HepG2 (cell line): Measurements from ENCODE around the gene RUSF1. TPM values are rescaled to one million over a fixed set of nuclear protein-coding genes. Genes with fewer than 3 reads are reported as not detected.

Experiments used
- MEF2D ChIP-seq: sonication (generic); formaldehyde crosslinking; IDR thresholded peaks from 2 replicates; pipeline ENCODE4 v1.5.1; 2020; ENCODE audit warnings: mild to moderate bottlenecking, missing genetic modification reagents
- NPAS2 ChIP-seq: sonication (generic); formaldehyde crosslinking; IDR thresholded peaks from 2 replicates; pipeline ENCODE4 v1.8.0; 2022; ENCODE audit warnings: mild to moderate bottlenecking, missing genetic modification reagents, borderline replicate concordance
- RARG ChIP-seq: sonication (generic); formaldehyde crosslinking; IDR thresholded peaks from 2 replicates; pipeline ENCODE4 v1.4.0; 2020; ENCODE audit warnings: low read depth, mild to moderate bottlenecking, missing genetic modification reagents
- SIN3A ChIP-seq: IDR thresholded peaks from 2 replicates; pipeline ENCODE4 v1.6.1; 2011; ENCODE audit warnings: low read depth, mild to moderate bottlenecking, control low read depth, low read length, borderline replicate concordance
- SIN3B ChIP-seq: fragments of 150-350 bp; IDR thresholded peaks from 2 replicates; pipeline ENCODE4 v1.6.1; 2014; ENCODE audit warnings: low read length
- SNAI1 ChIP-seq: sonication (generic); formaldehyde crosslinking; IDR thresholded peaks from 2 replicates; pipeline ENCODE4 v1.5.0; 2020; ENCODE audit warnings: mild to moderate bottlenecking, missing genetic modification reagents, borderline replicate concordance
- TCF7L2 ChIP-seq: IDR thresholded peaks from 2 replicates; pipeline ENCODE4 v1.6.1; 2011; ENCODE audit warnings: mild to moderate bottlenecking, low read depth, low read length, moderate library complexity
- ZEB1 ChIP-seq: IDR thresholded peaks from 2 replicates; pipeline ENCODE4 v1.6.1; 2012; ENCODE audit warnings: mild to moderate bottlenecking, low read depth, inconsistent platforms; ENCODE audit not compliant: insufficient replicate concordance
- ZNF383 ChIP-seq: sonication (generic); formaldehyde crosslinking; IDR thresholded peaks from 2 replicates; pipeline ENCODE4 v1.4.0; 2020; ENCODE audit warnings: missing genetic modification reagents, mild to moderate bottlenecking, borderline replicate concordance
- ZNF547 ChIP-seq: sonication (generic); formaldehyde crosslinking; IDR thresholded peaks from 2 replicates; pipeline ENCODE4 v1.5.1; 2020; ENCODE audit warnings: mild to moderate bottlenecking, missing genetic modification reagents
- ZNF879 ChIP-seq: sonication (generic); formaldehyde crosslinking; IDR thresholded peaks from 2 replicates; pipeline ENCODE4 v1.8.1; 2023; ENCODE audit warnings: missing genetic modification reagents
- polyA plus RNA-seq, 8 experiments: library from polyadenylated mRNA; depleted of rRNA in 3 of 8; stranded (reverse) in 7 of 8; unstranded in 1 of 8; fragments of >200 nt; fragmentation: Illumina TruSeq in 4 of 8; extraction: Trizol in 4 of 8; gene quantifications; 2 replicates each; pipeline versions ENCODE4 v1.2.1 to v1.2.3, GENCODE V29; 2011 to 2016; ENCODE audit warnings: low read depth in 4 of 8, missing spikeins in 1 of 8, mixed read lengths in 1 of 8; ENCODE audit not compliant: insufficient read depth in 1 of 8
- total RNA-seq, 5 experiments: library from RNA; depleted of rRNA; stranded (reverse); fragments of >200 nt; fragmentation: Illumina TruSeq; extraction: Trizol; gene quantifications; 2 replicates each; pipeline ENCODE4 v1.2.3, GENCODE V29; 2016; ENCODE audit warnings: low read depth in 1 of 5
- TF ChIP-seq, protein P1 (sequence below): sonication (generic); formaldehyde crosslinking; IDR thresholded peaks from 2 replicates; pipeline ENCODE4 v1.5.0; 2020; ENCODE audit warnings: mild to moderate bottlenecking, missing genetic modification reagents
- TF ChIP-seq, protein P2 (sequence below): IDR thresholded peaks from 2 replicates; pipeline ENCODE4 v1.6.1; 2016; ENCODE audit warnings: low read depth, borderline replicate concordance
- TF ChIP-seq, protein P3 (sequence below): sonication (generic); formaldehyde crosslinking; conservative IDR thresholded peaks from 2 replicates; pipeline ENCODE4 v1.8.0; 2022; ENCODE audit warnings: mild to moderate bottlenecking, moderate library complexity, missing genetic modification reagents
- TF ChIP-seq, protein P4 (sequence below): sonication (generic); formaldehyde crosslinking; IDR thresholded peaks from 2 replicates; pipeline ENCODE4 v1.4.0; 2020; ENCODE audit warnings: mild to moderate bottlenecking, missing genetic modification reagents
- TF ChIP-seq, protein P5 (sequence below): sonication (generic); formaldehyde crosslinking; conservative IDR thresholded peaks from 2 replicates; pipeline ENCODE4 v1.8.0; 2022; ENCODE audit warnings: missing genetic modification reagents
- TF ChIP-seq, protein P6 (sequence below): sonication (generic); formaldehyde crosslinking; IDR thresholded peaks from 2 replicates; pipeline ENCODE4 v1.5.1; 2020; ENCODE audit warnings: missing genetic modification reagents, mild to moderate bottlenecking, borderline replicate concordance

Gene RUSF1
- total and polyA plus RNA-seq, 2 of the 13 experiments (the other 11 are each of a cell fraction or from before 2014, with no cell fraction given): 40.8 to 50.2 TPM

DNA sequence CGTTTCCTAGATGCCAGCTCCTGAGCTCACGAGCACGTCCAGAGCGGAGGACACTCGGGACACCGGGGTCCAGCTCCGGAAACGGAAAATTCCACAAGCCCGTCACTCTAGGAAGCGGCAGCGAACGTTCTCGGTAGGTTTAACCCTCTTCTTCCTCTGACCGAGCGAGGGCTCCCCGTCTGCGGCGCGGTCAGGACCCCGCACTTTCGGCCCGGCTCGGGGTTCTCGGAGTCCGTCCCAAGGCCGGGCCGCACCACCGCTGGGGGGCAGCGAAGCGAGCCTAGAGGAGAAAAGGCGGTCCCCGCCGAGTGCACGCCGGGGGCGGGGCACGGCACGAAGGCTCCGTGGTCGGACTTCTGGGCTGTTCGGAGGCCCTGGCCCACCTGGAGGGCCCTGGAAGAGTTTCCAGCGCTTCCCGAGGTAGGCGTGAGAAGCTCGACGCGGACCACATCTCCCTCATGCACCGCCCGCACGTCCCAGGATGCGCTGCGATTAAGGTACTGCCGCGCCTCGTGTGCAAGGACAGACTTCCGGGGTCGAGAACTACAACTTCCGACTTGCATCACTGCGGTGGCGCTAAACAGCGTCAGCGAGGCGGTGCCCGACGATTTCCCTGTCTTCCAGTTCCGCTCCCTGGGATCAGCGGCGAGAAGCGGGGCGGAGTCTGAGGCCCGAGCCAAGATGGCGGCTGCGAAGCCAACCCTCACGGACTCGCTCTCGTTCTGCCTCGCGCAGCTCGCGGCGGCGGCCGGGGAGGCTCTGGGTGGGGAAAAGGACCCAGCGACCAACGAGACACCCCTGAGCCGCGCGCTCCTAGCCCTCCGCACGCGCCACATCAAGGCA lies 49.1 kb downstream of the RUSF1 start, which contains the start of gene ARMC5 (continued):
- TF ChIP-seq SIN3A (peak; percentile 74), ZNF879 (CRISPR knock-in tag) (peak; percentile 56; the same call in 1 of the 2 replicates), ZEB1 (no peak), NPAS2 (CRISPR knock-in tag) (no peak), ZNF383 (0 out of 2 replicates have a peak, but pooled peaks have one; percentile 21), MEF2D (CRISPR knock-in tag) (peak; percentile 93), TCF7L2 (no peak), SNAI1 (CRISPR knock-in tag) (peak; percentile 55; the same call in 1 of the 2 replicates), SIN3B (no peak), ZNF547 (CRISPR knock-in tag) (peak; percentile 97), RARG (CRISPR knock-in tag) (no peak)
- TF ChIP-seq, protein P1, sequence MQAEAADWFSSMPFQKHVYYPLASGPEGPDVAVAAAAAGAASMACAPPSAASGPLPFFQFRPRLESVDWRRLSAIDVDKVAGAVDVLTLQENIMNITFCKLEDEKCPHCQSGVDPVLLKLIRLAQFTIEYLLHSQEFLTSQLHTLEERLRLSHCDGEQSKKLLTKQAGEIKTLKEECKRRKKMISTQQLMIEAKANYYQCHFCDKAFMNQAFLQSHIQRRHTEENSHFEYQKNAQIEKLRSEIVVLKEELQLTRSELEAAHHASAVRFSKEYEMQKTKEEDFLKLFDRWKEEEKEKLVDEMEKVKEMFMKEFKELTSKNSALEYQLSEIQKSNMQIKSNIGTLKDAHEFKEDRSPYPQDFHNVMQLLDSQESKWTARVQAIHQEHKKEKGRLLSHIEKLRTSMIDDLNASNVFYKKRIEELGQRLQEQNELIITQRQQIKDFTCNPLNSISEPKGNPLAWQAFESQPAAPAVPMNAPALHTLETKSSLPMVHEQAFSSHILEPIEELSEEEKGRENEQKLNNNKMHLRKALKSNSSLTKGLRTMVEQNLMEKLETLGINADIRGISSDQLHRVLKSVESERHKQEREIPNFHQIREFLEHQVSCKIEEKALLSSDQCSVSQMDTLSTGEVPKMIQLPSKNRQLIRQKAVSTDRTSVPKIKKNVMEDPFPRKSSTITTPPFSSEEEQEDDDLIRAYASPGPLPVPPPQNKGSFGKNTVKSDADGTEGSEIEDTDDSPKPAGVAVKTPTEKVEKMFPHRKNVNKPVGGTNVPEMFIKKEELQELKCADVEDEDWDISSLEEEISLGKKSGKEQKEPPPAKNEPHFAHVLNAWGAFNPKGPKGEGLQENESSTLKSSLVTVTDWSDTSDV (CRISPR knock-in tag): peak; percentile 58; the same call in 1 of the 2 replicates
- TF ChIP-seq, protein P2, sequence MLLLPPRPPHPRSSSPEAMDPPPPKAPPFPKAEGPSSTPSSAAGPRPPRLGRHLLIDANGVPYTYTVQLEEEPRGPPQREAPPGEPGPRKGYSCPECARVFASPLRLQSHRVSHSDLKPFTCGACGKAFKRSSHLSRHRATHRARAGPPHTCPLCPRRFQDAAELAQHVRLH (CRISPR knock-in tag): peak; percentile 15; the same call in 1 of the 2 replicates
- TF ChIP-seq, protein P3, sequence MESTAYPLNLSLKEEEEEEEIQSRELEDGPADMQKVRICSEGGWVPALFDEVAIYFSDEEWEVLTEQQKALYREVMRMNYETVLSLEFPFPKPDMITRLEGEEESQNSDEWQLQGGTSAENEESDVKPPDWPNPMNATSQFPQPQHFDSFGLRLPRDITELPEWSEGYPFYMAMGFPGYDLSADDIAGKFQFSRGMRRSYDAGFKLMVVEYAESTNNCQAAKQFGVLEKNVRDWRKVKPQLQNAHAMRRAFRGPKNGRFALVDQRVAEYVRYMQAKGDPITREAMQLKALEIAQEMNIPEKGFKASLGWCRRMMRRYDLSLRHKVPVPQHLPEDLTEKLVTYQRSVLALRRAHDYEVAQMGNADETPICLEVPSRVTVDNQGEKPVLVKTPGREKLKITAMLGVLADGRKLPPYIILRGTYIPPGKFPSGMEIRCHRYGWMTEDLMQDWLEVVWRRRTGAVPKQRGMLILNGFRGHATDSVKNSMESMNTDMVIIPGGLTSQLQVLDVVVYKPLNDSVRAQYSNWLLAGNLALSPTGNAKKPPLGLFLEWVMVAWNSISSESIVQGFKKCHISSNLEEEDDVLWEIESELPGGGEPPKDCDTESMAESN (CRISPR knock-in tag): peak; percentile 88
- TF ChIP-seq, protein P4, sequence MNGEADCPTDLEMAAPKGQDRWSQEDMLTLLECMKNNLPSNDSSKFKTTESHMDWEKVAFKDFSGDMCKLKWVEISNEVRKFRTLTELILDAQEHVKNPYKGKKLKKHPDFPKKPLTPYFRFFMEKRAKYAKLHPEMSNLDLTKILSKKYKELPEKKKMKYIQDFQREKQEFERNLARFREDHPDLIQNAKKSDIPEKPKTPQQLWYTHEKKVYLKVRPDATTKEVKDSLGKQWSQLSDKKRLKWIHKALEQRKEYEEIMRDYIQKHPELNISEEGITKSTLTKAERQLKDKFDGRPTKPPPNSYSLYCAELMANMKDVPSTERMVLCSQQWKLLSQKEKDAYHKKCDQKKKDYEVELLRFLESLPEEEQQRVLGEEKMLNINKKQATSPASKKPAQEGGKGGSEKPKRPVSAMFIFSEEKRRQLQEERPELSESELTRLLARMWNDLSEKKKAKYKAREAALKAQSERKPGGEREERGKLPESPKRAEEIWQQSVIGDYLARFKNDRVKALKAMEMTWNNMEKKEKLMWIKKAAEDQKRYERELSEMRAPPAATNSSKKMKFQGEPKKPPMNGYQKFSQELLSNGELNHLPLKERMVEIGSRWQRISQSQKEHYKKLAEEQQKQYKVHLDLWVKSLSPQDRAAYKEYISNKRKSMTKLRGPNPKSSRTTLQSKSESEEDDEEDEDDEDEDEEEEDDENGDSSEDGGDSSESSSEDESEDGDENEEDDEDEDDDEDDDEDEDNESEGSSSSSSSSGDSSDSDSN (CRISPR knock-in tag): peak; percentile 87
- TF ChIP-seq, protein P5, sequence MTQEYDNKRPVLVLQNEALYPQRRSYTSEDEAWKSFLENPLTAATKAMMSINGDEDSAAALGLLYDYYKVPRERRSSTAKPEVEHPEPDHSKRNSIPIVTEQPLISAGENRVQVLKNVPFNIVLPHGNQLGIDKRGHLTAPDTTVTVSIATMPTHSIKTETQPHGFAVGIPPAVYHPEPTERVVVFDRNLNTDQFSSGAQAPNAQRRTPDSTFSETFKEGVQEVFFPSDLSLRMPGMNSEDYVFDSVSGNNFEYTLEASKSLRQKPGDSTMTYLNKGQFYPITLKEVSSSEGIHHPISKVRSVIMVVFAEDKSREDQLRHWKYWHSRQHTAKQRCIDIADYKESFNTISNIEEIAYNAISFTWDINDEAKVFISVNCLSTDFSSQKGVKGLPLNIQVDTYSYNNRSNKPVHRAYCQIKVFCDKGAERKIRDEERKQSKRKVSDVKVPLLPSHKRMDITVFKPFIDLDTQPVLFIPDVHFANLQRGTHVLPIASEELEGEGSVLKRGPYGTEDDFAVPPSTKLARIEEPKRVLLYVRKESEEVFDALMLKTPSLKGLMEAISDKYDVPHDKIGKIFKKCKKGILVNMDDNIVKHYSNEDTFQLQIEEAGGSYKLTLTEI (CRISPR knock-in tag): no peak
- TF ChIP-seq, protein P6, sequence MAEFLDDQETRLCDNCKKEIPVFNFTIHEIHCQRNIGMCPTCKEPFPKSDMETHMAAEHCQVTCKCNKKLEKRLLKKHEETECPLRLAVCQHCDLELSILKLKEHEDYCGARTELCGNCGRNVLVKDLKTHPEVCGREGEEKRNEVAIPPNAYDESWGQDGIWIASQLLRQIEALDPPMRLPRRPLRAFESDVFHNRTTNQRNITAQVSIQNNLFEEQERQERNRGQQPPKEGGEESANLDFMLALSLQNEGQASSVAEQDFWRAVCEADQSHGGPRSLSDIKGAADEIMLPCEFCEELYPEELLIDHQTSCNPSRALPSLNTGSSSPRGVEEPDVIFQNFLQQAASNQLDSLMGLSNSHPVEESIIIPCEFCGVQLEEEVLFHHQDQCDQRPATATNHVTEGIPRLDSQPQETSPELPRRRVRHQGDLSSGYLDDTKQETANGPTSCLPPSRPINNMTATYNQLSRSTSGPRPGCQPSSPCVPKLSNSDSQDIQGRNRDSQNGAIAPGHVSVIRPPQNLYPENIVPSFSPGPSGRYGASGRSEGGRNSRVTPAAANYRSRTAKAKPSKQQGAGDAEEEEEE: peak; percentile 99
